ENCODE data around the gene PRR5L.

DNA sequence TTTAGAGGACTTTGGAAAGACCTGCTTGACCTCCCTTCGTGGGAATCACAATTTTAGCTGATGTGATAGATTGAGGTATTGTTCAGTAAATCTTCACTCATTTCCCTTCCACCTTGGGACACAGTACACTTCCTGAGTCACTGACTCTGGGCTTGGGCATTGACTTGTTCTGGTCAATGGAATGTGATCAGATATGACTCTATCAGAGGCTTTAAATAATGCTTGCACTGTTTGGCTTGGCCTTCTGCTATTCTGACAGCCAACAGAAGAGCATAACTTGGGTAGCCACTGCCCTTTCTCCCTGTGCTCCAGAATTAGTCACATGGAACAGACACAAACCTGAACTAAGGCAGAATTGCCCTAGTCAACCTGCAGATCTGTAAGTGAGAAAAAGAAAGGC, 12.5 kb downstream of the PRR5L start:
- no peak for TF ChIP-seq YY1 (IDR thresholded peaks at IDR 0.05; ENCODE audit: insufficient read depth, insufficient read length)
- no peak for TF ChIP-seq SUZ12 (IDR thresholded peaks at IDR 0.05; ENCODE audit: extremely low read depth, insufficient read depth, insufficient read length)

All from NT2/D1 (cell line).